Muscle layer of duodenum (tissue), 2 donors: Measurements from ENCODE around the gene PLXND1.
"Not testable (repeated sequence)": the region's sequence is repeated elsewhere in the genome, so short reads cannot be mapped to it uniquely, and the experiment has no call there.

ENCODE experiments used
- H3K27ac ChIP-seq: one replicate; pipeline ENCODE4 v1.7.0; 2013; ENCODE audit warnings: mild to moderate bottlenecking, low read length
- H3K27me3 ChIP-seq: one replicate; pipeline ENCODE4 v1.7.0; 2013; ENCODE audit warnings: low read depth, mild to moderate bottlenecking, control low read depth, low read length
- H3K36me3 ChIP-seq, 2 donors: one replicate each; pipeline ENCODE4 v1.7.0; 2013; ENCODE audit warnings: low read length in 2 of 2, control low read depth in 1 of 2, mild to moderate bottlenecking in 1 of 2; ENCODE audit not compliant: insufficient read depth in 2 of 2, control insufficient read depth in 1 of 2
- H3K4me1 ChIP-seq, 2 donors: one replicate each; pipeline ENCODE4 v1.7.0; 2013; ENCODE audit warnings: low read length in 2 of 2, mild to moderate bottlenecking in 2 of 2, control low read depth in 1 of 2, moderate library complexity in 1 of 2; ENCODE audit not compliant: insufficient read depth in 2 of 2, control insufficient read depth in 1 of 2
- H3K4me3 ChIP-seq, 2 donors: one replicate each; pipeline ENCODE4 v1.7.0; 2013; ENCODE audit warnings: low read length in 2 of 2, low read depth in 1 of 2, mild to moderate bottlenecking in 1 of 2
- H3K9me3 ChIP-seq, 2 donors: one replicate each; pipeline ENCODE4 v1.7.0; 2013; ENCODE audit warnings: low read length in 2 of 2, control low read depth in 1 of 2, mild to moderate bottlenecking in 1 of 2; ENCODE audit not compliant: control insufficient read depth in 1 of 2
- donor health status: healthy.

The PLXND1 gene

GRCh38 chr3:129641567-129642260 lies 35.2 kb upstream of the PLXND1 start:
- not testable (repeated sequence) for H3K27ac ChIP-seq, H3K27me3 ChIP-seq, H3K4me1 ChIP-seq, H3K36me3 ChIP-seq, H3K4me3 ChIP-seq, H3K9me3 ChIP-seq

- not testable (repeated sequence) for H3K4me1 ChIP-seq, H3K36me3 ChIP-seq, H3K27me3 ChIP-seq, H3K9me3 ChIP-seq, H3K4me3 ChIP-seq, H3K27ac ChIP-seq
Observed at GRCh38 chr3:129640985-129641384, 34.5 kb upstream of the PLXND1 start.

- Histone ChIP-seq H3K9me3 (peaks cover 0 to 7% of the 10 kb centered on the region in 2 donors), H3K4me3 (no peak overlapping the region), H3K27ac (no peak overlapping the region), H3K27me3 (no peaks in the 10 kb centered on the region), H3K4me1 (no peaks in the 10 kb centered on the region), H3K36me3 (no peaks in the 10 kb centered on the region)
Observed at GRCh38 chr3:129638481-129638880, 32.0 kb upstream of the PLXND1 start.

GRCh38 chr3:129636082-129636481 lies 29.6 kb upstream of the PLXND1 start:
- Histone ChIP-seq H3K4me1 (no peaks in the 10 kb centered on the region), H3K27me3 (no peaks in the 10 kb centered on the region), H3K27ac (no peak overlapping the region), H3K4me3 (no peak overlapping the region), H3K9me3 (peaks cover 0 to 7% of the 10 kb centered on the region in 2 donors), H3K36me3 (no peaks in the 10 kb centered on the region)

- no peaks in the 10 kb centered on the region for H3K36me3 ChIP-seq
- no peak overlapping the region for H3K4me3 ChIP-seq
- no peaks in the 10 kb centered on the region for H3K27me3 ChIP-seq
- H3K9me3 ChIP-seq, result peaks cover 0 to 7% of the 10 kb centered on the region in 2 donors
- no peaks in the 10 kb centered on the region for H3K4me1 ChIP-seq
- H3K27ac ChIP-seq, result no peak overlapping the region
Observed at GRCh38 chr3:129635656-129636055, 29.2 kb upstream of the PLXND1 start.

- Histone ChIP-seq H3K9me3 (peaks cover 0 to 7% of the 10 kb centered on the region in 2 donors), H3K4me3 (no peak overlapping the region), H3K27ac (no peak overlapping the region), H3K4me1 (no peaks in the 10 kb centered on the region), H3K27me3 (no peaks in the 10 kb centered on the region), H3K36me3 (no peaks in the 10 kb centered on the region)
Observed at GRCh38 chr3:129633751-129634481, 27.4 kb upstream of the PLXND1 start.

GRCh38 chr3:129632977-129633376 lies 26.5 kb upstream of the PLXND1 start:
- Histone ChIP-seq H3K36me3 (peaks cover 0 to under 1% of the 10 kb centered on the region in 2 donors), H3K9me3 (peaks cover 0 to 7% of the 10 kb centered on the region in 2 donors), H3K4me1 (peaks cover 2 to 4% of the 10 kb centered on the region in 2 donors), H3K27ac (no peak overlapping the region), H3K4me3 (no peak overlapping the region), H3K27me3 (no peaks in the 10 kb centered on the region)

- H3K9me3 ChIP-seq, result peaks cover 0 to 7% of the 10 kb centered on the region in 2 donors
- no peaks in the 10 kb centered on the region for H3K27me3 ChIP-seq
- H3K4me3 ChIP-seq, result no peak overlapping the region
- no peak overlapping the region for H3K27ac ChIP-seq
- H3K4me1 ChIP-seq, result peaks cover 5% of the 10 kb centered on the region in 2 donors
- peaks cover 0 to 4% of the 10 kb centered on the region in 2 donors for H3K36me3 ChIP-seq
Observed at GRCh38 chr3:129632556-129632955, 26.1 kb upstream of the PLXND1 start.

- no peaks in the 10 kb centered on the region for H3K27me3 ChIP-seq
- H3K27ac ChIP-seq, result no peak overlapping the region
- H3K4me3 ChIP-seq, result no peak overlapping the region
- H3K36me3 ChIP-seq, result peaks cover 0 to 6% of the 10 kb centered on the region in 2 donors
- H3K4me1 ChIP-seq, result peaks cover 5% of the 10 kb centered on the region in 2 donors
- peaks cover 0 to 7% of the 10 kb centered on the region in 2 donors for H3K9me3 ChIP-seq
Observed at GRCh38 chr3:129632056-129632455, 25.6 kb upstream of the PLXND1 start.

- Histone ChIP-seq H3K36me3 (peaks cover 0 to 11% of the 10 kb centered on the region in 2 donors), H3K27me3 (no peaks in the 10 kb centered on the region), H3K9me3 (no peaks in the 10 kb centered on the region), H3K27ac (no peak overlapping the region), H3K4me3 (no peak overlapping the region), H3K4me1 (peaks cover 8 to 24% of the 10 kb centered on the region in 2 donors)
Observed at GRCh38 chr3:129629011-129629410, 22.5 kb upstream of the PLXND1 start.

GRCh38 chr3:129628169-129628522 lies 21.7 kb upstream of the PLXND1 start:
- Histone ChIP-seq H3K4me1 (peaks cover 10 to 29% of the 10 kb centered on the region in 2 donors), H3K36me3 (peaks cover 0 to 11% of the 10 kb centered on the region in 2 donors), H3K4me3 (peak overlapping the region; percentile 72 to 86), H3K9me3 (no peaks in the 10 kb centered on the region), H3K27me3 (no peaks in the 10 kb centered on the region), H3K27ac (peak overlapping the region; percentile 93)
